Activated naive CD8-positive, alpha-beta T cell treated with anti-CD3 and anti-CD28 coated beads for 36 hours (primary cell): ENCODE results near the gene THAP3. TPM values are rescaled to one million over a fixed set of nuclear protein-coding genes. Genes with fewer than 3 reads are reported as not detected.

Experiments
- total RNA-seq, 2 experiments: library from RNA; stranded (reverse); gene quantifications; one replicate each; pipeline ENCODE4 v1.2.3, GENCODE V29; 2021

Gene THAP3
- total RNA-seq, 2 experiments from 2014 or later: 16.2 to 16.4 TPM

Other genes with a start within 250 kb of the THAP3 start
- gene ACOT7, start 231.1 kb upstream of the THAP3 start, total RNA-seq: 10 to 100 TPM; 80.8 to 86.2 TPM
- gene HES2, start 204.9 kb upstream of the THAP3 start, total RNA-seq: not detected
- under 1 TPM; 0.39 to 0.44 TPM for gene ESPN, start 200.1 kb upstream of the THAP3 start, total RNA-seq
- gene TNFRSF25, start 158.7 kb upstream of the THAP3 start, total RNA-seq: 10 to 100 TPM; 64.7 to 67.8 TPM
- gene PLEKHG5, start 133.2 kb upstream of the THAP3 start, total RNA-seq: 1 to 10 TPM; 2.2 to 2.3 TPM
- gene NOL9, start 70.4 kb upstream of the THAP3 start, total RNA-seq: 10 to 100 TPM; 54.1 to 55.1 TPM
- not detected for gene TAS1R1, start 69.6 kb upstream of the THAP3 start, total RNA-seq
- 10 to 100 TPM; 22.1 to 26.4 TPM for gene ZBTB48, start 44.9 kb upstream of the THAP3 start, total RNA-seq
- gene KLHL21, start 22.0 kb upstream of the THAP3 start, total RNA-seq: 10 to 100 TPM; 31.2 TPM
- gene PHF13, start 11.1 kb upstream of the THAP3 start, total RNA-seq: 10 to 100 TPM; 10.9 to 11.7 TPM
- gene DNAJC11, start 76.9 kb downstream of the THAP3 start, total RNA-seq: 10 to 100 TPM; 77.6 to 83.0 TPM
- gene CAMTA1, start 160.6 kb downstream of the THAP3 start, total RNA-seq: 10 to 100 TPM; 70.4 to 71.4 TPM